ENCODE results near the gene FAIM2.

DNA sequence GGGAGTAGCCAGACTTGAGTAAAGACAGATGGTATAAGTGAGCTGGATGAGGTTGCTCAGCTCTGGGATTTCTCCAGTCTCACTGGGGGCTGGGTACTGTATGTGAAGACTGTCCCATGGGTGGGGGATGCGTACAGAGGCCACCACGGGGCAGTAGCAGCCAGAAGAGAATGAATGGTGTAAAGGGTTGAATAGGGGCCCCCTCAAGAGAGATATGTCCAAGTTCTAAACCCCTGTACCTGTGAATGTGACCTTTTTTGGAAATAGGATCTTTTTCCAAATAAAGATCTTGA, 39.0 kb downstream of the FAIM2 start:
- TF ChIP-seq, protein P1, sequence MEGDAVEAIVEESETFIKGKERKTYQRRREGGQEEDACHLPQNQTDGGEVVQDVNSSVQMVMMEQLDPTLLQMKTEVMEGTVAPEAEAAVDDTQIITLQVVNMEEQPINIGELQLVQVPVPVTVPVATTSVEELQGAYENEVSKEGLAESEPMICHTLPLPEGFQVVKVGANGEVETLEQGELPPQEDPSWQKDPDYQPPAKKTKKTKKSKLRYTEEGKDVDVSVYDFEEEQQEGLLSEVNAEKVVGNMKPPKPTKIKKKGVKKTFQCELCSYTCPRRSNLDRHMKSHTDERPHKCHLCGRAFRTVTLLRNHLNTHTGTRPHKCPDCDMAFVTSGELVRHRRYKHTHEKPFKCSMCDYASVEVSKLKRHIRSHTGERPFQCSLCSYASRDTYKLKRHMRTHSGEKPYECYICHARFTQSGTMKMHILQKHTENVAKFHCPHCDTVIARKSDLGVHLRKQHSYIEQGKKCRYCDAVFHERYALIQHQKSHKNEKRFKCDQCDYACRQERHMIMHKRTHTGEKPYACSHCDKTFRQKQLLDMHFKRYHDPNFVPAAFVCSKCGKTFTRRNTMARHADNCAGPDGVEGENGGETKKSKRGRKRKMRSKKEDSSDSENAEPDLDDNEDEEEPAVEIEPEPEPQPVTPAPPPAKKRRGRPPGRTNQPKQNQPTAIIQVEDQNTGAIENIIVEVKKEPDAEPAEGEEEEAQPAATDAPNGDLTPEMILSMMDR (IDR thresholded peaks at IDR 0.05; ENCODE audit: insufficient read depth, low read depth, low read length) = no peak
- no peak for TF ChIP-seq EZH2 (IDR thresholded peaks at IDR 0.05; ENCODE audit: insufficient read depth, low read length)
